Subcutaneous abdominal adipose tissue (tissue), 5 donors: ENCODE data around the gene GBGT1.
"Not testable (repeated sequence)": the region's sequence is repeated elsewhere in the genome, so short reads cannot be mapped to it uniquely, and the experiment has no call there.

Experiments used
- H3K27ac ChIP-seq: one replicate; pipeline ENCODE4 v1.7.0; 2013; ENCODE audit warnings: low read depth, mild to moderate bottlenecking, inconsistent platforms, low read length, moderate library complexity
- H3K27me3 ChIP-seq, 5 donors: one replicate each; pipeline ENCODE4 v1.7.0; 2013; ENCODE audit warnings: low read length in 5 of 5, inconsistent platforms in 1 of 5; ENCODE audit not compliant: control insufficient read depth in 5 of 5, insufficient read depth in 4 of 5
- H3K36me3 ChIP-seq, 5 donors: one replicate each; pipeline ENCODE4 v1.7.0; 2013; ENCODE audit warnings: low read length in 5 of 5; ENCODE audit not compliant: control insufficient read depth in 5 of 5, insufficient read depth in 5 of 5
- H3K4me1 ChIP-seq, 5 donors: one replicate each; pipeline ENCODE4 v1.7.0; 2013; ENCODE audit warnings: low read length in 5 of 5, mild to moderate bottlenecking in 3 of 5, moderate library complexity in 1 of 5; ENCODE audit not compliant: control insufficient read depth in 5 of 5, insufficient read depth in 5 of 5
- H3K4me3 ChIP-seq, 5 donors: one replicate each; pipeline ENCODE4 v1.7.0; 2013; ENCODE audit warnings: low read length in 5 of 5, low read depth in 1 of 5
- H3K9ac ChIP-seq, 5 donors: one replicate each; pipeline ENCODE4 v1.7.0; 2013; ENCODE audit warnings: low read length in 5 of 5, mild to moderate bottlenecking in 4 of 5, moderate library complexity in 3 of 5
- H3K9me3 ChIP-seq, 5 donors: one replicate each; pipeline ENCODE4 v1.7.0; 2013; ENCODE audit warnings: low read length in 5 of 5; ENCODE audit not compliant: control insufficient read depth in 5 of 5
- donor health status: healthy.
- donor health status: healthy.
- donor health status: healthy.
- donor health status: healthy.
- donor health status: healthy.

Gene GBGT1

GRCh38 chr9:133163504-133164172 is at the start of gene GBGT1:
TSS of gene GBGT1 (minus strand) at chr9:133163914. CDS start at chr9:133162412, 1,502 bp downstream.
- Histone ChIP-seq H3K4me1 (peaks cover 2 to 32% (median 21%) of the 10 kb centered on the region in 5 donors), H3K36me3 (peaks cover 0 to 6% (median 0%) of the 10 kb centered on the region in 5 donors), H3K27me3 (peaks cover 0 to 3% (median 0%) of the 10 kb centered on the region in 5 donors), H3K9ac (peak within 1 kb of the TSS in 4 of 5 donors; percentile 21 to 80 (median 66)), H3K4me3 (peak within 1 kb of the TSS; percentile 53 to 73 (median 61)), H3K9me3 (no peaks in the 10 kb centered on the region), H3K27ac (no peak within 1 kb of the TSS)

GRCh38 chr9:133210609-133211008 is 46.9 kb upstream of the GBGT1 start:
- H3K9ac ChIP-seq = no peak overlapping the region
- H3K9me3 ChIP-seq = peaks cover 2 to 11% (median 7%) of the 10 kb centered on the region in 5 donors
- H3K36me3 ChIP-seq = no peaks in the 10 kb centered on the region
- H3K27ac ChIP-seq = no peak overlapping the region
- no peak overlapping the region for H3K4me3 ChIP-seq
- H3K4me1 ChIP-seq = no peaks in the 10 kb centered on the region
- H3K27me3 ChIP-seq = peaks cover 6 to 21% (median 14%) of the 10 kb centered on the region in 5 donors

- Histone ChIP-seq H3K4me3 (no peak overlapping the region), H3K27ac (no peak overlapping the region), H3K36me3 (no peaks in the 10 kb centered on the region), H3K9me3 (peaks cover 2 to 11% (median 7%) of the 10 kb centered on the region in 5 donors), H3K4me1 (no peaks in the 10 kb centered on the region), H3K9ac (no peak overlapping the region), H3K27me3 (peaks cover 6 to 21% (median 14%) of the 10 kb centered on the region in 5 donors)
These were observed 46.5 kb upstream of the GBGT1 start for GRCh38 chr9:133210202-133210532.

GRCh38 chr9:133209327-133210201 is 45.9 kb upstream of the GBGT1 start:
- not testable (repeated sequence) for H3K4me1 ChIP-seq, H3K9ac ChIP-seq, H3K4me3 ChIP-seq, H3K36me3 ChIP-seq, H3K27ac ChIP-seq
- Histone ChIP-seq H3K9me3 (peaks cover 2 to 11% (median 7%) of the 10 kb centered on the region in 5 donors), H3K27me3 (peaks cover 6 to 21% (median 17%) of the 10 kb centered on the region in 5 donors)

- not testable (repeated sequence) for H3K4me3 ChIP-seq, H3K4me1 ChIP-seq, H3K27ac ChIP-seq, H3K9ac ChIP-seq, H3K36me3 ChIP-seq
- Histone ChIP-seq H3K27me3 (peaks cover 6 to 21% (median 18%) of the 10 kb centered on the region in 5 donors), H3K9me3 (peaks cover 2 to 11% (median 7%) of the 10 kb centered on the region in 5 donors)
These were observed 45.2 kb upstream of the GBGT1 start, which contains the start of gene OBP2B for GRCh38 chr9:133208880-133209300. TSS of gene OBP2B (minus strand) at chr9:133209250. CDS start at chr9:133209199, 51 bp downstream.

- not testable (repeated sequence) for H3K4me3 ChIP-seq, H3K27ac ChIP-seq, H3K36me3 ChIP-seq, H3K4me1 ChIP-seq, H3K9ac ChIP-seq
- H3K9me3 ChIP-seq = peaks cover 2 to 11% (median 7%) of the 10 kb centered on the region in 5 donors
- peaks cover 6 to 24% (median 18%) of the 10 kb centered on the region in 5 donors for H3K27me3 ChIP-seq
These were observed 44.6 kb upstream of the GBGT1 start for GRCh38 chr9:133208171-133208879.

GRCh38 chr9:133207540-133208170 is 43.9 kb upstream of the GBGT1 start:
- Histone ChIP-seq H3K4me1 (no peaks in the 10 kb centered on the region), H3K27me3 (peaks cover 6 to 24% (median 23%) of the 10 kb centered on the region in 5 donors), H3K36me3 (no peaks in the 10 kb centered on the region), H3K9me3 (peaks cover 2 to 11% (median 7%) of the 10 kb centered on the region in 5 donors), H3K4me3 (no peak overlapping the region), H3K9ac (no peak overlapping the region), H3K27ac (no peak overlapping the region)

GRCh38 chr9:133207021-133207531 is 43.4 kb upstream of the GBGT1 start:
- Histone ChIP-seq H3K27me3 (peaks cover 6 to 24% (median 23%) of the 10 kb centered on the region in 5 donors), H3K36me3 (no peaks in the 10 kb centered on the region), H3K4me1 (no peaks in the 10 kb centered on the region), H3K9me3 (peaks cover 2 to 9% (median 7%) of the 10 kb centered on the region in 5 donors), H3K27ac (no peak overlapping the region), H3K9ac (no peak overlapping the region), H3K4me3 (no peak overlapping the region)
